ENCODE data around the gene ZSWIM4.
A peak's percentile ranks its signal among the peaks of the same experiment; 100 is the strongest.

Gene ZSWIM4

DNA sequence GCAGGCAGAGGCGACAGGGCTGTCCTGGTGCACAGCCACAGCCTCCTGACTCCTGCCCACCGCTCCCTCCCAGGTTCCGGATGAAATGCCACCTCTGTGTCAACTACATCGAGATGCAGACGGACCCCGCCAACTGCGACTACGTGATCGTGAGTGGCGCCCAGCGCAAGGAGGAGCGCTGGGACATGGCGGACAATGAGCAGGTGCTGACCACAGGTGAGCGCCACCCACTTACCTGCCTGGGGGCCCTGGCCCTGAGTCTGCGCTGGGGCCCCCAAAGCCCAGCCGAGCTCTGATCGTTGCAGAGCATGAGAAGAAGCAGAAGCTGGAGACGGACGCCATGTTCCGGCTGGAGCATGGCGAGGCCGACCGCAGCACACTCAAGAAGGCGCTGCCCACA is 36.4 kb upstream of the ZSWIM4 start:
- H3K4me3 ChIP-seq (ENCODE audit: low read depth, low read length) = no peak overlapping the region
- no peak for TF ChIP-seq CTCF (IDR thresholded peaks at IDR 0.05; ENCODE audit: low read depth, low read length)

GRCh38 chr19:13761423-13761822 is 33.8 kb upstream of the ZSWIM4 start:
- H3K4me3 ChIP-seq (ENCODE audit: low read depth, low read length) = no peak overlapping the region
- no peak for TF ChIP-seq CTCF (IDR thresholded peaks at IDR 0.05; ENCODE audit: low read depth, low read length)

- H3K4me3 ChIP-seq (ENCODE audit: low read depth, low read length) = no peak overlapping the region
- TF ChIP-seq CTCF (IDR thresholded peaks at IDR 0.05; ENCODE audit: low read depth, low read length) = no peak
These were observed 32.5 kb upstream of the ZSWIM4 start for GRCh38 chr19:13762635-13763235.

DNA sequence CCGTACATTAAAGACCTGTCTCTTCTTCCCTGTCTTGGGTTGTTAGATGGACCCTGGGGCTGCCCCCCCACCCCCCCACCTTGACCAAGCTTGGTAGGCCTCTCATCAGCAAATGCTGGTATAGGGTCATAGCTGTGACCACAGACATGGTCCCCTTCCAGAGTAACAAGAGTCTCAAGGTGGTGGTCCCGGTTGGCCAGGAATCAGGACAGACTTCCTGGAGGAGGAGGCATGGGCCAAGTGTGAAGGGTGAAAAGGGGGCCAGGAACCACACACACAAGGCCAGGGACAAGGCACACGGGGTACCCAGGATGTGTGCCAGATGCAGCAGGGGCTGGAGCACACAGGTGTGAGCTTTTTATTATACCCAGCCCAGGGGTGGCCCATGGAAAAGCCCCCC is 32.0 kb upstream of the ZSWIM4 start:
- H3K4me3 ChIP-seq (ENCODE audit: low read depth, low read length) = no peak overlapping the region
- TF ChIP-seq CTCF (IDR thresholded peaks at IDR 0.05; ENCODE audit: low read depth, low read length) = no peak

DNA sequence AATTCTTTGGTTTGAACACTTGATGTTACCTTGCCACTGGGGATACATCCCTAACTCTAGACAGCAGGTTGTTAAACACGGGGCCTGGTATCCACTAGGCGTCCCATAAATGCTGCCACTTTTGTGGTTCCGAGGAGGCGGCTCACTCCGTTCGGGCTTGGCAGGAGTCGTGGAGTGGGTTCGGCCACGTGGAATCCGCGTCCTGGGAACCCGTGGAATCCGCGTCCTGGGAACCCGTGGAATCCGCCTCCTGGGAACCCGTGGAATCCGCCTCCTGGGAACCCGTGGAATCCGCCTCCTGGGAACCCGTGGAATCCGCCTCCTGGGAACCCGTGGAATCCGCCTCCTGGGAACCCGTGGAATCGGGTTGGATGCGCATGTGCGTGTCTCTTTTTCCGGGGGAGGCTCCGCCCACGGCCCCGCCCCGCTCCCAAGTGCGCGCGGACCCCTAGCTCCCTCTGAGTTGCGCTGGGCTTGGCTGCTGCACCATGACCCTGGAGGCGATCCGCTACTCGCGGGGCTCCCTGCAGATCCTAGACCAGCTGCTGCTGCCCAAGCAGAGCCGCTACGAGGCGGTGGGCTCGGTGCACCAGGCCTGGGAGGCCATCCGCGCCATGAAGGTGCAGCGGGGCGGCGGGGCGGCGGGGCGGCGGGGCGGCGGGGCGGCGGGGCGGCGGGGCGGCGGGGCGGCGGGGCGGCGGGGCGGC is 31.0 kb upstream of the ZSWIM4 start, which contains the start of gene MRI1:
Gene MRI1, plus strand, starts transcription at position 422 of the 707 bp plus-strand sequence. Its CDS starts 67 bp downstream, at position 489.
- TF ChIP-seq CTCF (IDR thresholded peaks at IDR 0.05; ENCODE audit: low read depth, low read length) = no peak
- H3K4me3 ChIP-seq (ENCODE audit: low read depth, low read length) = peak within 1 kb of the TSS; percentile 63

GRCh38 chr19:13764821-13765394 is 30.3 kb upstream of the ZSWIM4 start:
- no peak for TF ChIP-seq CTCF (IDR thresholded peaks at IDR 0.05; ENCODE audit: low read depth, low read length)
- H3K4me3 ChIP-seq (ENCODE audit: low read depth, low read length) = peak overlapping the region; percentile 63

All from WI38 (cell line).